GM23338 (cell line): ENCODE measurements around the gene DYNC2H1. TPM values are rescaled to one million over a fixed set of nuclear protein-coding genes. Genes with fewer than 3 reads are reported as not detected.

Experiments
- ATAC-seq: fragments of 200-7000 bp; cut with Tn5 transposase; 3 replicates; pipeline ENCODE4 v1.9.1; 2020
- DNase-seq: peaks from one replicate; pipeline ENCODE4 v3.0.0-alpha.2; 2015; ENCODE audit warnings: low spot score
- H2AFZ ChIP-seq: fragments of 200-600 bp; sonication (generic); 2 replicates; pipeline ENCODE4 v1.8.0; 2016; ENCODE audit warnings: antibody characterized with exemption, mild to moderate bottlenecking, moderate library complexity
- H3F3A ChIP-seq: fragments of 200-600 bp; sonication (generic); replicated peaks from 2 replicates; pipeline ENCODE4 v1.8.0; 2017; ENCODE audit warnings: antibody characterized with exemption, mixed run types, low read depth
- H3K27ac ChIP-seq: fragments of 200-600 bp; sonication (generic); 2 replicates; pipeline ENCODE4 v1.6.1; 2016; ENCODE audit warnings: low read depth
- H3K27me3 ChIP-seq: fragments of 200-600 bp; sonication (generic); 2 replicates; pipeline ENCODE4 v1.8.0; 2016; ENCODE audit warnings: mild to moderate bottlenecking, mixed run types, moderate library complexity; ENCODE audit not compliant: insufficient read depth
- H3K36me3 ChIP-seq: fragments of 200-600 bp; sonication (generic); 2 replicates; pipeline ENCODE4 v1.8.0; 2016; ENCODE audit warnings: mild to moderate bottlenecking; ENCODE audit not compliant: insufficient read depth
- H3K4me1 ChIP-seq: fragments of 200-600 bp; sonication (generic); 2 replicates; pipeline ENCODE4 v1.8.0; 2016; ENCODE audit warnings: mild to moderate bottlenecking, moderate library complexity; ENCODE audit not compliant: insufficient read depth
- H3K4me2 ChIP-seq: fragments of 200-600 bp; sonication (generic); 2 replicates; pipeline ENCODE4 v1.7.1; 2017; ENCODE audit warnings: mixed run types
- H3K4me3 ChIP-seq: fragments of 200-600 bp; sonication (generic); 2 replicates; pipeline ENCODE4 v1.6.1; 2016; ENCODE audit warnings: mixed run types
- H3K79me2 ChIP-seq: fragments of 200-600 bp; sonication (generic); replicated peaks from 2 replicates; pipeline ENCODE4 v1.8.0; 2017; ENCODE audit warnings: mild to moderate bottlenecking; ENCODE audit not compliant: insufficient read depth
- H3K9me2 ChIP-seq: fragments of 200-600 bp; sonication (generic); 2 replicates; pipeline ENCODE4 v1.8.0; 2017; ENCODE audit not compliant: insufficient read depth
- H4K20me1 ChIP-seq: fragments of 200-600 bp; sonication (generic); replicated peaks from 2 replicates; pipeline ENCODE4 v1.8.0; 2017; ENCODE audit warnings: mild to moderate bottlenecking; ENCODE audit not compliant: insufficient read depth
- H3K27ac Mint-ChIP-seq: 2 replicates; pipeline ENCODE4 v1.8.0; 2020; ENCODE audit warnings: inconsistent platforms, mild to moderate bottlenecking, moderate library complexity, mixed read lengths
- H3K27me3 Mint-ChIP-seq: 3 replicates; pipeline ENCODE4 v1.8.0; 2022; ENCODE audit warnings: low read depth, mild to moderate bottlenecking, moderate library complexity, mixed read lengths, inconsistent platforms; ENCODE audit not compliant: insufficient read depth, poor library complexity
- H3K36me3 Mint-ChIP-seq: 3 replicates; pipeline ENCODE4 v1.8.0; 2021; ENCODE audit warnings: low read depth, mild to moderate bottlenecking, inconsistent platforms, moderate library complexity, mixed read lengths
- H3K4me1 Mint-ChIP-seq: 3 replicates; pipeline ENCODE4 v1.8.0; 2020; ENCODE audit warnings: mild to moderate bottlenecking, inconsistent platforms, mixed read lengths
- H3K4me3 Mint-ChIP-seq: 3 replicates; pipeline ENCODE4 v1.8.0; 2021; ENCODE audit warnings: moderate library complexity, mild to moderate bottlenecking, inconsistent platforms, mixed read lengths
- H3K9me3 Mint-ChIP-seq: 3 replicates; pipeline ENCODE4 v1.8.0; 2020; ENCODE audit warnings: moderate library complexity, mild to moderate bottlenecking, inconsistent platforms, mixed read lengths
- CREB1 ChIP-seq: fragments of 250-450 bp; sonication (Bioruptor Pico); IDR thresholded peaks from 2 replicates; pipeline ENCODE4 v1.5.0; 2020; ENCODE audit warnings: low read depth, mild to moderate bottlenecking, moderate library complexity
- CTCF ChIP-seq, 2 experiments: fragments of 200-600 bp in 1 of 2; sonication (generic) in 1 of 2; conservative IDR thresholded peaks; 2 replicates each; pipeline versions ENCODE4 v1.5.1 to v1.6.1; 2016 to 2017; ENCODE audit warnings: antibody characterized with exemption in 2 of 2, low read depth in 2 of 2, mild to moderate bottlenecking in 2 of 2, moderate library complexity in 1 of 2
- ETS1 ChIP-seq: IDR thresholded peaks from 2 replicates; pipeline ENCODE4 v1.6.1; 2016; ENCODE audit warnings: antibody characterized with exemption
- EZH2 ChIP-seq: fragments of 200-600 bp; sonication (generic); IDR thresholded peaks from one replicate; pipeline ENCODE4 v1.8.0; 2017; ENCODE audit warnings: antibody characterized with exemption, mild to moderate bottlenecking, low read depth; ENCODE audit not compliant: unreplicated experiment
- EZH2phosphoT487 ChIP-seq: fragments of 200-600 bp; sonication (generic); IDR thresholded peaks from one replicate; pipeline ENCODE4 v1.8.1; 2018; ENCODE audit warnings: antibody characterized with exemption; ENCODE audit not compliant: unreplicated experiment
- JUNB ChIP-seq: IDR thresholded peaks from one replicate; pipeline ENCODE4 v1.6.1; 2016; ENCODE audit warnings: antibody characterized with exemption; ENCODE audit not compliant: unreplicated experiment
- NANOG ChIP-seq: IDR thresholded peaks from 2 replicates; pipeline ENCODE4 v1.6.1; 2016; ENCODE audit warnings: antibody characterized with exemption, borderline replicate concordance
- POLR2AphosphoS5 ChIP-seq: IDR thresholded peaks from 2 replicates; pipeline ENCODE4 v1.6.1; 2016; ENCODE audit warnings: antibody characterized with exemption, low read depth
- REST ChIP-seq: IDR thresholded peaks from one replicate; pipeline ENCODE4 v1.6.1; 2018; ENCODE audit warnings: antibody characterized with exemption; ENCODE audit not compliant: unreplicated experiment
- STAT1 ChIP-seq: IDR thresholded peaks from one replicate; pipeline ENCODE4 v1.6.1; 2016; ENCODE audit warnings: antibody characterized with exemption; ENCODE audit not compliant: unreplicated experiment
- ZNF114 ChIP-seq: fragments of 250-450 bp; sonication (Bioruptor Pico); IDR thresholded peaks from 2 replicates; pipeline ENCODE4 v1.5.0; 2020; ENCODE audit warnings: mild to moderate bottlenecking, moderate library complexity
- ZNF331 ChIP-seq: fragments of 250-450 bp; sonication (Bioruptor Pico); IDR thresholded peaks from 2 replicates; pipeline ENCODE4 v1.5.0; 2020; ENCODE audit warnings: low read depth, mild to moderate bottlenecking, moderate library complexity
- polyA plus RNA-seq: library from polyadenylated mRNA; unstranded; fragments of >200 nt; fragmentation: Nextera tagmentation; extraction: Ambion mirVana; gene quantifications from 2 replicates; pipeline ENCODE4 v1.2.1, GENCODE V29; 2016
- total RNA-seq: library from RNA; depleted of rRNA; stranded (reverse); fragments of >200 nt; shearing (Covaris generic); gene quantifications from 2 replicates; pipeline ENCODE4 v1.2.3, GENCODE V29; 2014

DYNC2H1 gene
- total and polyA plus RNA-seq, 2 experiments from 2014 or later = 19.3 to 22.5 TPM

DNA sequence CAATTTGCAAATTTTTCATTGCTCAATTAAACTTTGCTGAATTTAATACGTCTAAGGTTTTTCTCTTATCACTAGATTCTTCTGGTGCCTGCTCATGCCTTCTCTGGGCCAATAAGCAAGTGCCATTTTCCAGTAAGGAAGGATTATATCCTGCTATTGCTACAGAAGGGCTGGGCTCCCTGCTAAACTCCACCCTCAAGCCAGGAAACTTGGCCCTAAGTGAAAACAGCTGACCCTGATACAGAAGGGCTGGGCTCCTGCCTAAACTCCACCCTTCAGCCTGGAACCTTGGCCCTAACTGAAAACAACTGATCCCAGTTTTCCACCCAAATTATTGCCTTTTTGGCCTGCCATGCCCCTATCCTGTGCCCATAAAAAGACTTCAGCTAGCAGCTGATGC lies 385.3 kb downstream of the DYNC2H1 start (continued):
- TF ChIP-seq ETS1 (no peak), POLR2AphosphoS5 (no peak), STAT1 (no peak), JUNB (no peak), REST (no peak)

GRCh38 chr11:103497268-103497667 lies 388.0 kb downstream of the DYNC2H1 start:
- Mint-ChIP-seq H3K27me3 (no peaks in the 10 kb centered on the region), H3K4me3 (no peak overlapping the region), H3K27ac (no peak overlapping the region), H3K36me3 (peaks cover 5% of the 10 kb centered on the region; the same call in 2 of the 3 replicates), H3K9me3 (no peaks in the 10 kb centered on the region), H3K4me1 (peaks cover 14% of the 10 kb centered on the region)
- Histone ChIP-seq H3K79me2 (no peaks in the 10 kb centered on the region), H3K9me2 (0 out of 2 replicates have a peak, but pooled peaks cover 3% of the 10 kb centered on the region), H3K27me3 (no peaks in the 10 kb centered on the region), H3K27ac (no peak overlapping the region), H3K4me1 (peaks cover 4% of the 10 kb centered on the region; the same call in 1 of the 2 replicates), H3F3A (no peaks in the 10 kb centered on the region), H3K4me3 (no peak overlapping the region), H3K36me3 (no peaks in the 10 kb centered on the region), H4K20me1 (no peaks in the 10 kb centered on the region), H2AFZ (no peak overlapping the region; the same call in 1 of the 2 replicates), H3K4me2 (no peak overlapping the region)
- ATAC-seq = no peak
- no peak for DNase-seq
- TF ChIP-seq EZH2phosphoT487 (no peak), CREB1 (no peak), CTCF (conservative IDR thresholded peaks at IDR 0.05; ENCODE audit: low read depth in 2 of 2) (no peak), ZNF114 (CRISPR knock-in tag) (no peak), NANOG (no peak), JUNB (no peak), STAT1 (no peak), ETS1 (no peak), EZH2 (no peak), ZNF331 (no peak)
